Ishikawa (cell line): ENCODE data around the gene VPS41.

ENCODE experiments used
- CEBPB ChIP-seq: IDR thresholded peaks from 2 replicates; pipeline ENCODE4 v1.6.1; 2012
- CREB1 ChIP-seq: IDR thresholded peaks from 2 replicates; pipeline ENCODE4 v1.6.1; 2012; ENCODE audit warnings: low read depth
- EGR1 ChIP-seq: IDR thresholded peaks from 2 replicates; pipeline ENCODE4 v1.6.1; 2012
- EP300 ChIP-seq: IDR thresholded peaks from 2 replicates; pipeline ENCODE4 v1.6.1; 2012; ENCODE audit warnings: borderline replicate concordance
- FOXM1 ChIP-seq: IDR thresholded peaks from 2 replicates; pipeline ENCODE4 v1.6.1; 2012; ENCODE audit warnings: low read depth, borderline replicate concordance
- MAX ChIP-seq: IDR thresholded peaks from 2 replicates; pipeline ENCODE4 v1.6.1; 2012
- NFIC ChIP-seq: IDR thresholded peaks from 2 replicates; pipeline ENCODE4 v1.6.1; 2012
- RAD21 ChIP-seq: IDR thresholded peaks from 2 replicates; pipeline ENCODE4 v1.6.1; 2012; ENCODE audit warnings: low read depth
- TAF1 ChIP-seq: IDR thresholded peaks from 2 replicates; pipeline ENCODE4 v1.6.1; 2012; ENCODE audit warnings: low read depth, mild to moderate bottlenecking
- TCF12 ChIP-seq: IDR thresholded peaks from 2 replicates; pipeline ENCODE4 v1.6.1; 2012; ENCODE audit warnings: low read depth
- TEAD4 ChIP-seq: IDR thresholded peaks from 2 replicates; pipeline ENCODE4 v1.6.1; 2012
- USF1 ChIP-seq: IDR thresholded peaks from 2 replicates; pipeline ENCODE4 v1.6.1; 2012
- YY1 ChIP-seq: IDR thresholded peaks from 2 replicates; pipeline ENCODE4 v1.6.1; 2012; ENCODE audit warnings: low read depth
- ZBTB7A ChIP-seq: IDR thresholded peaks from 2 replicates; pipeline ENCODE4 v1.6.1; 2012; ENCODE audit warnings: low read depth
- TF ChIP-seq, protein P1 (sequence below): IDR thresholded peaks from 2 replicates; pipeline ENCODE4 v1.6.1; 2012; ENCODE audit warnings: low read depth, mild to moderate bottlenecking

The VPS41 gene

GRCh38 chr7:38675494-38676106 is 233.4 kb downstream of the VPS41 start:
- no peak for TF ChIP-seq RAD21
- TF ChIP-seq CREB1 = no peak
- no peak for TF ChIP-seq CEBPB
- no peak for TF ChIP-seq TEAD4
- TF ChIP-seq EGR1 = no peak
- TF ChIP-seq TAF1 = no peak
- TF ChIP-seq USF1 = no peak
- no peak for TF ChIP-seq YY1
- TF ChIP-seq NFIC = no peak
- no peak for TF ChIP-seq EP300
- TF ChIP-seq, protein P1, sequence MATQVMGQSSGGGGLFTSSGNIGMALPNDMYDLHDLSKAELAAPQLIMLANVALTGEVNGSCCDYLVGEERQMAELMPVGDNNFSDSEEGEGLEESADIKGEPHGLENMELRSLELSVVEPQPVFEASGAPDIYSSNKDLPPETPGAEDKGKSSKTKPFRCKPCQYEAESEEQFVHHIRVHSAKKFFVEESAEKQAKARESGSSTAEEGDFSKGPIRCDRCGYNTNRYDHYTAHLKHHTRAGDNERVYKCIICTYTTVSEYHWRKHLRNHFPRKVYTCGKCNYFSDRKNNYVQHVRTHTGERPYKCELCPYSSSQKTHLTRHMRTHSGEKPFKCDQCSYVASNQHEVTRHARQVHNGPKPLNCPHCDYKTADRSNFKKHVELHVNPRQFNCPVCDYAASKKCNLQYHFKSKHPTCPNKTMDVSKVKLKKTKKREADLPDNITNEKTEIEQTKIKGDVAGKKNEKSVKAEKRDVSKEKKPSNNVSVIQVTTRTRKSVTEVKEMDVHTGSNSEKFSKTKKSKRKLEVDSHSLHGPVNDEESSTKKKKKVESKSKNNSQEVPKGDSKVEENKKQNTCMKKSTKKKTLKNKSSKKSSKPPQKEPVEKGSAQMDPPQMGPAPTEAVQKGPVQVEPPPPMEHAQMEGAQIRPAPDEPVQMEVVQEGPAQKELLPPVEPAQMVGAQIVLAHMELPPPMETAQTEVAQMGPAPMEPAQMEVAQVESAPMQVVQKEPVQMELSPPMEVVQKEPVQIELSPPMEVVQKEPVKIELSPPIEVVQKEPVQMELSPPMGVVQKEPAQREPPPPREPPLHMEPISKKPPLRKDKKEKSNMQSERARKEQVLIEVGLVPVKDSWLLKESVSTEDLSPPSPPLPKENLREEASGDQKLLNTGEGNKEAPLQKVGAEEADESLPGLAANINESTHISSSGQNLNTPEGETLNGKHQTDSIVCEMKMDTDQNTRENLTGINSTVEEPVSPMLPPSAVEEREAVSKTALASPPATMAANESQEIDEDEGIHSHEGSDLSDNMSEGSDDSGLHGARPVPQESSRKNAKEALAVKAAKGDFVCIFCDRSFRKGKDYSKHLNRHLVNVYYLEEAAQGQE = no peak
- no peak for TF ChIP-seq MAX
- no peak for TF ChIP-seq FOXM1
- no peak for TF ChIP-seq TCF12
- no peak for TF ChIP-seq ZBTB7A

DNA sequence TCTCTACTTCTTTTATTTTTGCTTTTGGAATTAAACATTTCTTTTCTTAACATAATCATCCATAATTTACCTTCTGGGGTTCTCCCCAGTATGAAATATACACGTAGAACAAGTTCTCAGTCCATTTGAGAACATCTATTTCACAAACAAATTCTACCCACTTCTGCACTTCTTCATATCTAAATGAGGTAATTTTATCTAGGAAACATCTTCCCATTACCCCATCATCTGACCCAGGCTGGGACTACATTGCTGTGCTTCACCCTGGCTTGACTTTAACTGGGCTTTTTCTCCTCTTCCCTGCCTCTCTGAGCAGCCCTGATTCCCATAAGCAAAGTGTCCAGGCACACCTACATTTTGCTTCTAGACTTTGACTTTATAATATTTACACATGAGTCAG is 234.5 kb downstream of the VPS41 start:
- TF ChIP-seq RAD21 = no peak
- no peak for TF ChIP-seq USF1
- TF ChIP-seq ZBTB7A = no peak
- no peak for TF ChIP-seq TEAD4
- TF ChIP-seq MAX = no peak
- no peak for TF ChIP-seq TCF12
- no peak for TF ChIP-seq EP300
- TF ChIP-seq, protein P1 = no peak
- TF ChIP-seq EGR1 = no peak
- TF ChIP-seq YY1 = no peak
- TF ChIP-seq FOXM1 = no peak
- TF ChIP-seq NFIC = no peak

GRCh38 chr7:38673795-38674194 is 235.2 kb downstream of the VPS41 start:
- TF ChIP-seq, protein P1 = no peak
- TF ChIP-seq ZBTB7A (no peak), TAF1 (no peak), NFIC (no peak), EP300 (no peak), YY1 (no peak), CEBPB (no peak), USF1 (no peak), MAX (no peak), CREB1 (no peak)
